NCI-H2029 treated with DMSO at 0.1 percent for 48 hours (cell line): Measurements from ENCODE around the gene SLC7A9.
A peak's percentile ranks its signal among the peaks of the same experiment; 100 is the strongest.

Experiments
- DNase-seq: peaks from one replicate; lab custom pipeline; 2025; lab: John Stamatoyannopoulos, UW

Gene SLC7A9

GRCh38 chr19:32828643-32829344, 40.8 kb downstream of the SLC7A9 start:
- DNase-seq = no peak

- DNase-seq = no peak
These were observed 41.4 kb downstream of the SLC7A9 start for GRCh38 chr19:32828139-32828538.

- no peak for DNase-seq
These were observed 44.5 kb downstream of the SLC7A9 start for GRCh38 chr19:32824916-32825608.

GRCh38 chr19:32824191-32824751, 45.3 kb downstream of the SLC7A9 start:
- no peak for DNase-seq

GRCh38 chr19:32823747-32824102, 45.8 kb downstream of the SLC7A9 start:
- DNase-seq = no peak

GRCh38 chr19:32822916-32823746, 46.4 kb downstream of the SLC7A9 start:
- no peak for DNase-seq

GRCh38 chr19:32819419-32820400, 49.9 kb downstream of the SLC7A9 start:
- DNase-seq = no peak

GRCh38 chr19:32818536-32818935, 51.0 kb downstream of the SLC7A9 start:
- DNase-seq = no peak

GRCh38 chr19:32817569-32818476, 51.7 kb downstream of the SLC7A9 start:
- DNase-seq = no peak

GRCh38 chr19:32816555-32817099, 52.9 kb downstream of the SLC7A9 start:
- peak; percentile 34 for DNase-seq

- DNase-seq = no peak
These were observed 54.9 kb downstream of the SLC7A9 start for GRCh38 chr19:32814624-32815023.

- no peak for DNase-seq
These were observed 55.6 kb downstream of the SLC7A9 start for GRCh38 chr19:32813862-32814425.

GRCh38 chr19:32812571-32812970, 57.0 kb downstream of the SLC7A9 start:
- DNase-seq = no peak

GRCh38 chr19:32812036-32812435, 57.5 kb downstream of the SLC7A9 start:
- DNase-seq = no peak

GRCh38 chr19:32811151-32811550, 58.4 kb downstream of the SLC7A9 start:
- no peak for DNase-seq

- DNase-seq = no peak
These were observed 59.1 kb downstream of the SLC7A9 start for GRCh38 chr19:32810452-32810851.

- DNase-seq = no peak
These were observed 59.8 kb downstream of the SLC7A9 start for GRCh38 chr19:32809754-32810153.

GRCh38 chr19:32809254-32809653, 60.3 kb downstream of the SLC7A9 start:
- peak; percentile 66 for DNase-seq

GRCh38 chr19:32808236-32808635, 61.3 kb downstream of the SLC7A9 start:
- DNase-seq = no peak

- no peak for DNase-seq
These were observed 66.7 kb downstream of the SLC7A9 start for GRCh38 chr19:32802840-32803239.
